GM12874 (cell line): ENCODE results near the gene OS9.

Experiments
- CTCF ChIP-seq: IDR thresholded peaks from 2 replicates; pipeline ENCODE4 v1.5.1; 2011; ENCODE audit warnings: low read depth, mild to moderate bottlenecking, control low read depth, low read length, moderate library complexity; ENCODE audit not compliant: insufficient read depth

The OS9 gene

GRCh38 chr12:57753756-57754337 lies 59.9 kb downstream of the OS9 start:
- no peak for TF ChIP-seq CTCF

DNA sequence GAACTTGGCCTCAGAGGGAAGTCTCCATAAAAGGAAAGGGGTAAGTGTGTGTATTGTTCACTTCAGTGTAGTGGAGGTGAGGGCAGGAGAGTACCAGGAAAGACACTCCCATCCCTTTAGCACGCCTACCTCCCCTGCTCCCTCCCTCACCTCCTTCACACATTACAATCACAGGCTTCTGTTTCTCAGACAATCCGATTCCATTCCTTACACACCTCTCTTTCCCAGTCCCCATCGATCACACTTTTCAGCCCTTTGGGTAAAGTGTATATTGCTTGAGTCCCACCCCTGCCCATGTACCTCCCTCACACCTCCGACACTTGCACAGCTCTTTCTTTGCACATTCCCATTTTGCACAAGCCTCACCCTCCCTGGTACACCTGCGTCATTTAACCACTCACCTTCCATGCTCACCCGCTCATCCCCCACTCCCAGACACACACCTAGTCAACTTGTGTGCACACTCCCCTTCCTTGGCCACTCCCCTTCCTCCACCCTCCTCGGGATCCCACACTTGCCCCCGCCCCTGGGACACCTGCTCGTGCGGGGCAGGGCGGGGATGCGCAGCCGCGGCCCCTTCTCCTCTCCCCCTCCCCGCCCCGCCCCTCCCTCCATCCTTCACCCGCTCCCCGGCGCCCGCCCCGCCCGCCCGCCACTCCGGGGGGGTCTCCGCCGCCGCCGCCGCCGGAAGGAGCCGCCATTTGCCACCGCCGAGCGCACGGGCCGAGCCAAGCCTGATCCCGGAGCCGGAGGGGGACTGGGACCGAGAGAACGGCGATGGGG lies 60.7 kb downstream of the OS9 start, which contains the start of gene MARCHF9:
MARCHF9 (plus strand) TSS at position 693 of the 783 bp plus-strand sequence. CDS start 426 bp downstream, outside the sequence.
- TF ChIP-seq CTCF, result no peak

DNA sequence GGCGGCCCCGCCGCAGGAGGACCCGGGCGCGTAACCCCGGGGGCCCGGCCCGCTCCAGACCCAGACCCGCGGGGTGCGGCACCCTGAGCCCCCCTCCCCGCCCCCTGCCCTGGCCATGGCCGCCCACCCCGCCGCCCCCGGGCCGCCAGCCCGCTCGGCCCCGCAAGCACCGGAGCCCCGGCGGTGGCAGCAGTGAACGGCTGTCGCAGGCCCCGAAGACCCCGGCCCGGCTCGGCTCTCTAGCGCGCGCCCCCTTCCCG lies 61.2 kb downstream of the OS9 start:
- TF ChIP-seq CTCF, result no peak

GRCh38 chr12:57755454-57756372 lies 61.8 kb downstream of the OS9 start:
- TF ChIP-seq CTCF, result no peak

DNA sequence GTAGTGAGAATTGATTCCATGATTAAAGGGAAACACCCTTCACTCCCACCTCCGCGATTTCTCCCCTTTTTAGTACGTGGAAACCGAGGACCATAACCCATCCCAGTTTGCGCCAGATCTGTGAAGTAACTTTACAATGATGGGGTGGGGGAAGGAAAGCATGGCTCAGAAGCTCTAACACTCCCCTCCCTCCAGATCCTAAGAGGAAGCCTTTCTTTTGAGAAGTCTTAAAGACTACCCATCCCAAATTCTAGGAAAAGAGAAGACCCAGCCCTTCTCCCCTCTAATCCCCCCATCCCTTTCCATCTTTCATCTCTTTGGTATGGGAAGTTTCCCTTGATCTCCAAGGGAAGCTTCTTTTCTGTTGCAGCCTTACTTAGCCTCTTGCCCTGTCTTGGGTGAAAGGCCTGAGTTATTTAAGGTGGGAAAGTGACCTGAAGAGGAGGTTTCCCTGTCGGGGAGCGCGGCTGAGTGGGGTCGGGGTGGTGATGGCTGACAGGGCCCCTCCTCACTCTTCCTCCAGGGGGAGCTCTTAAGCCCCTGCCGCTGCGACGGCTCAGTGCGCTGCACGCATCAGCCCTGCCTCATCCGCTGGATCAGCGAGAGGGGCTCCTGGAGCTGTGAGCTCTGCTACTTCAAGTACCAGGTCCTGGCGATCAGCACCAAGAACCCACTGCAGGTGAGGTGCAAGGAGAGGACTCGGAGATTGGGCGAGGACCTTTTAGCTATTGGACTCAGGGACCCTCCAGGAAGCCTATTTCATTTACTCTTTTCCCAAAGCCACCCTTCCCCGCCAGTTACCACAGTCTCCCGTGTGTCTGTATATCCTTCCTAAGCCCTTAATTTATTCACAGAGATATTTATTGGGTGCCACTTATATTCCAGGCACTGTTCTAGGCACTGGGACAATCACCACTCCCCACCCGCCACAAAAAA lies 62.7 kb downstream of the OS9 start:
- peak; percentile 97 for TF ChIP-seq CTCF

GRCh38 chr12:57757771-57758170 lies 63.8 kb downstream of the OS9 start:
- TF ChIP-seq CTCF, result no peak
